ENCODE measurements around the gene PLEKHA7. TPM values are rescaled to one million over a fixed set of nuclear protein-coding genes. Genes with fewer than 3 reads are reported as not detected.

PLEKHA7 gene
- total and polyA plus RNA-seq, 2 of the 8 experiments (the other 6 are each of a cell fraction or from before 2014, with no cell fraction given) = 11.4 to 25.6 TPM

DNA sequence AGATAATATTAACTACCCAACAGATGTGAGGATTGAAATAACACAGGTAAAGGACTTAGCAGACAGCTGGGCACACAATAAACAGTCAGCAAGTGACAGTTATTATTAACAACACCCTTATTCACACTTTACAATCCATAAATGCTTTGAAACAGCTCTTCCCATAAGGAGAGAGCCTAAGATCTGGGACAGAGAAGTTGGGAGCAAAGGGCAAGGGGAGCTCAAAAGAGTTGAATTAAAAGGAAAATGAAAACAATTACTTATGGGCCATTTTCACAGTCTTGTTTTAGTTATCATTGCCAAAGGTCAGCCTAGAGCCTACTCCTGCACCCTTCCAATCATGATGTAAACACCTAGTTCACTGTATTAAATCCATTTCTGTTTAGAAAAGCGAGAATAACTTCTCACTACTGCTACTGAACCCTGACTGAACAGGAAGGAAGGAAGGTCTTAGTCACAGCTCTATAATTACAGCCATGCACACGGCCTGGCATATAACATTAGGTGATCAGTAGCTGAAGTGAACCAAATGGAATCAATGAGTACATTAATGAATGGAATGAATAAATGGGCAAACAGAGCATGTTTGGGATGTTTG lies 111.3 kb downstream of the PLEKHA7 start:
- Histone ChIP-seq H4K5ac (ENCODE audit: insufficient read length, low read depth, low read length) (no peak overlapping the region), H3K4me2 (ENCODE audit: insufficient read depth in 1 of 2, low read depth in 2 of 2, low read length in 2 of 2) (no peak overlapping the region)
- FAIRE-seq = no peak

More for the DNA sequence above, 111.3 kb downstream of the PLEKHA7 start:
- Histone ChIP-seq H3K56ac (replicated peaks; ENCODE audit: insufficient read length, low read depth, low read length) (no peak overlapping the region), H3K23me2 (ENCODE audit: low read depth, low read length) (no peaks in the 10 kb centered on the region), H3K18ac (ENCODE audit: extremely low read depth, low read length) (no peak overlapping the region), H3K4me1 (replicated peaks in 1 of 4; ENCODE audit: control insufficient read depth in 3 of 4, insufficient read depth in 4 of 4, low read length in 3 of 4) (peaks cover 0 to 12% (median 6%) of the 10 kb centered on the region in 4 experiments; a peak in 4 of 7 replicates), H2AK5ac (ENCODE audit: low read depth, low read length) (no peak overlapping the region), H3K27me3 (replicated peaks in 1 of 4; ENCODE audit: control insufficient read depth in 3 of 4, extremely low read depth in 1 of 4, insufficient read depth in 3 of 4, low read length in 3 of 4) (no peaks in the 10 kb centered on the region), H2BK20ac (ENCODE audit: low read length) (no peak overlapping the region), H3K36me3 (ENCODE audit: control insufficient read depth in 2 of 4, insufficient read depth in 4 of 4, low read length in 3 of 4) (no peaks in the 10 kb centered on the region), H3K4me3 (ENCODE audit: extremely low read depth in 1 of 4, insufficient read depth in 2 of 4, low read depth in 3 of 4, low read length in 4 of 4) (no peak overlapping the region), H4K91ac (replicated peaks; ENCODE audit: insufficient read length, low read length) (no peak overlapping the region), H2AFZ (ENCODE audit: low read length) (no peak overlapping the region), H3K9ac (replicated peaks in 1 of 4; ENCODE audit: extremely low read depth in 1 of 4, low read depth in 3 of 4, low read length in 3 of 4) (no peak overlapping the region), H3K14ac (ENCODE audit: insufficient read length) (no peak overlapping the region), H3K27ac (ENCODE audit: low read depth, low read length) (no peak overlapping the region), H3K23ac (ENCODE audit: insufficient read length) (no peak overlapping the region), H3K79me1 (ENCODE audit: low read depth, low read length) (no peaks in the 10 kb centered on the region), H4K8ac (ENCODE audit: extremely low read depth, insufficient read depth, low read length) (no peak overlapping the region), H3K79me2 (ENCODE audit: control insufficient read depth in 1 of 2, insufficient read depth in 2 of 2, low read length in 2 of 2) (no peaks in the 10 kb centered on the region; a peak in 1 of 4 replicates), H2BK120ac (replicated peaks; ENCODE audit: low read depth, low read length) (no peak overlapping the region), H4K20me1 (replicated peaks in 1 of 2; ENCODE audit: control insufficient read depth in 1 of 2, insufficient read depth in 2 of 2, low read length in 2 of 2) (no peaks in the 10 kb centered on the region), H3K9me3 (ENCODE audit: insufficient read depth in 2 of 2, low read depth in 1 of 2, low read length in 1 of 2) (peaks cover 0 to 6% of the 10 kb centered on the region in 2 experiments; a peak in 1 of 4 replicates), H2BK5ac (ENCODE audit: low read depth, low read length) (no peak overlapping the region), H2BK12ac (ENCODE audit: low read depth, low read length) (no peak overlapping the region), H2BK15ac (ENCODE audit: low read length) (no peak overlapping the region), H3K4ac (replicated peaks; ENCODE audit: insufficient read length, low read depth, low read length) (no peak overlapping the region)
- no peak for TF ChIP-seq TAF1 (IDR thresholded peaks at IDR 0.05; ENCODE audit: low read depth, low read length)
- 76% methylated on average over 2 of the region's 2 CpGs; no CpG with 5 or more reads in 1 of the 2 experiments for WGBS, 2 experiments (ENCODE audit: extremely low coverage in 1 of 2, insufficient coverage in 1 of 2, insufficient read length in 1 of 2, insufficient replicate concordance in 2 of 2, low coverage in 1 of 2, low lambda C conversion rate in 2 of 2, missing lambda C conversion rate in 1 of 2)
- ChIA-PET POLR2A (ENCODE audit: partially characterized antibody) (no interaction called here), CTCF (ENCODE audit: partially characterized antibody) (interaction anchor here (1.1 to 3.1 kb wide), 3 partner anchors 9 to 161 kb away, joined by 5 to 12 read pairs (median 8); no protein-coding TSS in a partner anchor)
- DNase-seq (ENCODE audit: low read depth in 1 of 2, low spot score in 2 of 2) = no peak
